ENCODE results near the gene SLC22A31. TPM values are rescaled to one million over a fixed set of nuclear protein-coding genes. Genes with fewer than 3 reads are reported as not detected.

The SLC22A31 gene
- total RNA-seq, 2 donors from 2014 or later, result 0.81 TPM; not detected in 1

- DNase-seq (ENCODE audit: low spot score) (no peak), ATAC-seq (ENCODE audit: insufficient number of reproducible peaks, low FRiP score, low read depth) (no peak)
- H3K27ac ChIP-seq, result peak overlapping the region; percentile 93 to 97
- peak overlapping the region; percentile 78 for H3K4me3 ChIP-seq
- H3K36me3 ChIP-seq, result no peaks in the 10 kb centered on the region
- H3K27me3 ChIP-seq (replicated peaks; ENCODE audit: insufficient read depth), result no peaks in the 10 kb centered on the region
- TF ChIP-seq CTCF (IDR thresholded peaks at IDR 0.05), result peak; percentile 47
- peaks cover 10 to 25% of the 10 kb centered on the region in 2 donors for H3K4me1 ChIP-seq (ENCODE audit: control insufficient read depth in 1 of 2, low read depth in 2 of 2)
- H3K9me3 ChIP-seq, result no peaks in the 10 kb centered on the region
Observed at GRCh38 chr16:89216315-89217137, 16.2 kb upstream of the SLC22A31 start.

- no peaks in the 10 kb centered on the region for H3K36me3 ChIP-seq
- TF ChIP-seq CTCF (IDR thresholded peaks at IDR 0.05), result no peak
- no peaks in the 10 kb centered on the region for H3K9me3 ChIP-seq
- no peaks in the 10 kb centered on the region for H3K27me3 ChIP-seq (replicated peaks; ENCODE audit: insufficient read depth)
- no peak overlapping the region for H3K27ac ChIP-seq
- H3K4me1 ChIP-seq (ENCODE audit: control insufficient read depth in 1 of 2, low read depth in 2 of 2), result peaks cover 1 to 9% of the 10 kb centered on the region in 2 donors
- no peak overlapping the region for H3K4me3 ChIP-seq
- DNase-seq (ENCODE audit: low spot score) (no peak), ATAC-seq (ENCODE audit: insufficient number of reproducible peaks, low FRiP score, low read depth) (no peak)
Observed at GRCh38 chr16:89210904-89211515, 10.7 kb upstream of the SLC22A31 start.

GRCh38 chr16:89210165-89210903 is 10.0 kb upstream of the SLC22A31 start:
- H3K9me3 ChIP-seq, result no peaks in the 10 kb centered on the region
- H3K27ac ChIP-seq, result no peak overlapping the region
- no peak overlapping the region for H3K4me3 ChIP-seq
- ATAC-seq (ENCODE audit: insufficient number of reproducible peaks, low FRiP score, low read depth), result no peak
- DNase-seq (ENCODE audit: low spot score), result no peak
- TF ChIP-seq CTCF (IDR thresholded peaks at IDR 0.05), result no peak
- no peaks in the 10 kb centered on the region for H3K27me3 ChIP-seq (replicated peaks; ENCODE audit: insufficient read depth)
- no peaks in the 10 kb centered on the region for H3K36me3 ChIP-seq
- peaks cover 0 to 2% of the 10 kb centered on the region in 2 donors for H3K4me1 ChIP-seq (ENCODE audit: control insufficient read depth in 1 of 2, low read depth in 2 of 2)

- no peaks in the 10 kb centered on the region for H3K4me1 ChIP-seq (ENCODE audit: control insufficient read depth in 1 of 2, low read depth in 2 of 2)
- H3K4me3 ChIP-seq, result no peak overlapping the region
- TF ChIP-seq CTCF (IDR thresholded peaks at IDR 0.05), result no peak
- no peaks in the 10 kb centered on the region for H3K36me3 ChIP-seq
- H3K9me3 ChIP-seq, result no peaks in the 10 kb centered on the region
- DNase-seq (ENCODE audit: low spot score), result no peak
- ATAC-seq (ENCODE audit: insufficient number of reproducible peaks, low FRiP score, low read depth), result no peak
- no peaks in the 10 kb centered on the region for H3K27me3 ChIP-seq (replicated peaks; ENCODE audit: insufficient read depth)
- no peak overlapping the region for H3K27ac ChIP-seq
Observed at GRCh38 chr16:89209522-89210044, 9.2 kb upstream of the SLC22A31 start.

GRCh38 chr16:89207993-89208392 is 7.7 kb upstream of the SLC22A31 start:
- no peak for DNase-seq (ENCODE audit: low spot score)
- ATAC-seq (ENCODE audit: insufficient number of reproducible peaks, low FRiP score, low read depth), result no peak

More at GRCh38 chr16:89207993-89208392, 7.7 kb upstream of the SLC22A31 start:
- H3K27me3 ChIP-seq (replicated peaks; ENCODE audit: insufficient read depth), result no peaks in the 10 kb centered on the region
- H3K4me1 ChIP-seq (ENCODE audit: control insufficient read depth in 1 of 2, low read depth in 2 of 2), result no peaks in the 10 kb centered on the region
- no peak overlapping the region for H3K4me3 ChIP-seq
- no peak overlapping the region for H3K27ac ChIP-seq
- H3K36me3 ChIP-seq, result no peaks in the 10 kb centered on the region
- TF ChIP-seq CTCF (IDR thresholded peaks at IDR 0.05), result no peak
- H3K9me3 ChIP-seq, result no peaks in the 10 kb centered on the region

Data from thoracic aorta (tissue), 2 donors.